Endothelial cell (in vitro differentiated cells): ENCODE results near the gene NIFK. TPM values are rescaled to one million over a fixed set of nuclear protein-coding genes. Genes with fewer than 3 reads are reported as not detected.
"Not testable (repeated sequence)": the region's sequence is repeated elsewhere in the genome, so short reads cannot be mapped to it uniquely, and the experiment has no call there.

Experiments used
- DNase-seq: peaks from one replicate; pipeline ENCODE4 v3.0.0; 2021; ENCODE audit warnings: low spot score
- H3K27ac Mint-ChIP-seq: one replicate; pipeline ENCODE4 v1.8.0; 2021; ENCODE audit warnings: mixed read lengths, inconsistent platforms; ENCODE audit not compliant: unreplicated experiment
- H3K27me3 Mint-ChIP-seq: one replicate; pipeline ENCODE4 v1.8.0; 2021; ENCODE audit warnings: mild to moderate bottlenecking, moderate library complexity, mixed read lengths, inconsistent platforms; ENCODE audit not compliant: unreplicated experiment
- H3K36me3 Mint-ChIP-seq: one replicate; pipeline ENCODE4 v1.8.0; 2021; ENCODE audit warnings: mild to moderate bottlenecking, low read depth, mixed read lengths, inconsistent platforms; ENCODE audit not compliant: unreplicated experiment
- H3K4me1 Mint-ChIP-seq: one replicate; pipeline ENCODE4 v1.8.0; 2021; ENCODE audit warnings: mild to moderate bottlenecking, mixed read lengths, inconsistent platforms; ENCODE audit not compliant: unreplicated experiment
- H3K4me3 Mint-ChIP-seq: one replicate; pipeline ENCODE4 v1.8.0; 2021; ENCODE audit warnings: mild to moderate bottlenecking, mixed read lengths, inconsistent platforms; ENCODE audit not compliant: unreplicated experiment
- H3K9me3 Mint-ChIP-seq: one replicate; pipeline ENCODE4 v1.8.0; 2021; ENCODE audit warnings: mixed read lengths, inconsistent platforms; ENCODE audit not compliant: unreplicated experiment
- CTCF ChIP-seq: fragments of 200-600 bp; sonication (generic); IDR thresholded peaks from one replicate; pipeline ENCODE4 v1.5.0; 2021; ENCODE audit warnings: antibody characterized with exemption; ENCODE audit not compliant: unreplicated experiment
- total RNA-seq: library from RNA; stranded (reverse); fragmentation: NEBNext Ultra II Directional; extraction: Animal tissue kit (Norgen Biotek cat#: 25700); gene quantifications from one replicate; pipeline ENCODE4 v1.2.1, GENCODE V29; 2021; ENCODE audit not compliant: unreplicated experiment

Gene NIFK
- total RNA-seq, 1 donor from 2014 or later: 153 TPM

- Mint-ChIP-seq H3K4me3 (no peak overlapping the region), H3K27ac (no peak overlapping the region), H3K4me1 (peaks cover 29% of the 10 kb centered on the region), H3K36me3 (peaks cover 4% of the 10 kb centered on the region), H3K27me3 (peaks cover 4% of the 10 kb centered on the region), H3K9me3 (no peaks in the 10 kb centered on the region)
- no peak for DNase-seq
- no peak for TF ChIP-seq CTCF
These were observed 38.3 kb downstream of the NIFK start for GRCh38 chr2:121698318-121698930.

- Mint-ChIP-seq H3K4me3 (no peak overlapping the region), H3K27ac (peak overlapping the region; percentile 52), H3K4me1 (peaks cover 29% of the 10 kb centered on the region), H3K36me3 (peaks cover 4% of the 10 kb centered on the region), H3K27me3 (peaks cover 2% of the 10 kb centered on the region), H3K9me3 (no peaks in the 10 kb centered on the region)
- no peak for TF ChIP-seq CTCF
- DNase-seq: no peak
These were observed 39.5 kb downstream of the NIFK start for GRCh38 chr2:121697108-121697631.

GRCh38 chr2:121696410-121696930, 40.2 kb downstream of the NIFK start:
- H3K9me3 Mint-ChIP-seq: no peaks in the 10 kb centered on the region
- peaks cover 4% of the 10 kb centered on the region for H3K36me3 Mint-ChIP-seq
- TF ChIP-seq CTCF: no peak
- no peak for DNase-seq
- H3K4me1 Mint-ChIP-seq: peaks cover 29% of the 10 kb centered on the region
- H3K27ac Mint-ChIP-seq: no peak overlapping the region
- H3K27me3 Mint-ChIP-seq: peaks cover 2% of the 10 kb centered on the region
- H3K4me3 Mint-ChIP-seq: no peak overlapping the region

- TF ChIP-seq CTCF: no peak
- H3K4me1 Mint-ChIP-seq: peaks cover 28% of the 10 kb centered on the region
- no peaks in the 10 kb centered on the region for H3K36me3 Mint-ChIP-seq
- peaks cover 2% of the 10 kb centered on the region for H3K27me3 Mint-ChIP-seq
- no peak overlapping the region for H3K27ac Mint-ChIP-seq
- no peaks in the 10 kb centered on the region for H3K9me3 Mint-ChIP-seq
- DNase-seq: no peak
- no peak overlapping the region for H3K4me3 Mint-ChIP-seq
These were observed 41.6 kb downstream of the NIFK start for GRCh38 chr2:121695171-121695451.

GRCh38 chr2:121694398-121695170, 42.1 kb downstream of the NIFK start:
- Mint-ChIP-seq H3K27me3 (peaks cover 2% of the 10 kb centered on the region), H3K36me3 (no peaks in the 10 kb centered on the region), H3K9me3 (no peaks in the 10 kb centered on the region), H3K27ac (no peak overlapping the region), H3K4me1 (peaks cover 22% of the 10 kb centered on the region), H3K4me3 (no peak overlapping the region)
- no peak for DNase-seq
- no peak for TF ChIP-seq CTCF

- H3K27me3 Mint-ChIP-seq, H3K4me1 Mint-ChIP-seq, DNase-seq, H3K9me3 Mint-ChIP-seq, H3K4me3 Mint-ChIP-seq, H3K36me3 Mint-ChIP-seq: not testable (repeated sequence)
- H3K27ac Mint-ChIP-seq: peak overlapping the region; percentile 59
These were observed 46.1 kb downstream of the NIFK start for GRCh38 chr2:121690572-121690971.
